T-helper 2 cell treated with Interferon-gamma antibody and Interleukin-4, amounts not matched to agents 100 ng/mL and 5 ng/mL, for 36 hours (primary cell): ENCODE measurements around the gene C12orf56. TPM values are rescaled to one million over a fixed set of nuclear protein-coding genes. Genes with fewer than 3 reads are reported as not detected.
"Not testable (repeated sequence)": the region's sequence is repeated elsewhere in the genome, so short reads cannot be mapped to it uniquely, and the experiment has no call there.

ENCODE experiments used
- intact Hi-C: fragments of 100-400 bp; cut with micrococcal nuclease; formaldehyde crosslinking; loops from one replicate; pipeline ENCODE4 v1.15.1; 2023
- total RNA-seq: library from RNA; stranded (reverse); gene quantifications from 2 replicates; pipeline ENCODE4 v1.2.3, GENCODE V29; 2022

Gene C12orf56
- total RNA-seq, 1 donor from 2014 or later = 0.34 TPM

DNA sequence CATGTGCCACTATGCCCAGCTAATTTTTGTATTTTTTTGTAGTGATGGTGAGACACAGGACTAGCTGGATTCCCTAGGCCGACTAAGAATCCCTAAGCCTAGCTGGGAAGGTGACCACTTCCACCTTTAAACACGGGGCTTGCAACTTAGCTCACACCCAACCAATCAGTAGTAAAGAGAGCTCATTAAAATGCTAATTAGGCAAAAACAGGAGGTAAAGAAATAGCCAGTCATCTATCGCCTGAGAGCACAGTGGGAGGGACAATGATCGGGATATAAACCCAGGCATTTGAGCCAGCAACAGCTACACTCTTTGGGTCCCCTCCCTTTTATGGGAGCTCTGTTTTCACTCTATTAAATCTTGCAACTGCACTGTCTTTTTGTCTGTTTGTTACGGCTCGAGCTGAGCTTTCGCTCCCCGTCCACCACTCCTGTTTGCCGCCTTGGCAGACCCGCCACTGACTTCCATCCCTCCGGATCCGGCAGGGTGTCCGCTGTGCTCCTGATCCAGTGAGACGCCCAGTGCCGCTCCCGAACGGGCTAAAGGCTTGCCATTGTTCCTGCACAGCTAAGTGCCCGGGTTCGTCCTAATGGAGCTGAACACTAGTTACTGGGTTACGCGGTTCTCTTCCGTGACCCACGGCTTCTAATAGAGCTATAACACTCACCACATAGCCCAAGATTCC lies 70.9 kb downstream of the C12orf56 start:
- intact Hi-C loops = not testable (repeated sequence)

GRCh38 chr12:64318605-64319004 lies 72.0 kb downstream of the C12orf56 start:
- intact Hi-C loops = no loop called here

- intact Hi-C loops = no loop called here
Measured at GRCh38 chr12:64311877-64312276, 78.7 kb downstream of the C12orf56 start.

GRCh38 chr12:64304571-64304970 lies 86.0 kb downstream of the C12orf56 start:
- intact Hi-C loops = no loop called here

DNA sequence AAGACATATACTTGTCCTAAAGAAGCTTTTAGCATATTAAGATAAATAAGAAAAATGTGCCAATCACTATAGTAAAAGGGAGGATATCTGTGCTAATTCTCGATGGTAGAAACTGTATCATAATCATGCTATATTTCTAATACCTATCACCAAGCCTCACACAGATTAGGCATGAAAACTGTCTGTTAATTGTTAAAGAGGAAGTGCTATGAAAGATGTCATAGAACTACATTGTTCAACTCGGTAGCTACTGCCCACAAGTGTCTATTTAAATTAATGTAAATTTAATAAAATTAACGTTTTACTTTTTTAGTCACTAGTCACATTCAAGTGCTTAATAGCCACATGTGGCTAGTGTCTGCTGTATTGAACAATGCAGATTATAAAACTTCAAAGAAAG lies 90.9 kb downstream of the C12orf56 start:
- intact Hi-C loops = no loop called here

- intact Hi-C loops = no loop called here
Measured at GRCh38 chr12:64296301-64296700, 94.3 kb downstream of the C12orf56 start.

DNA sequence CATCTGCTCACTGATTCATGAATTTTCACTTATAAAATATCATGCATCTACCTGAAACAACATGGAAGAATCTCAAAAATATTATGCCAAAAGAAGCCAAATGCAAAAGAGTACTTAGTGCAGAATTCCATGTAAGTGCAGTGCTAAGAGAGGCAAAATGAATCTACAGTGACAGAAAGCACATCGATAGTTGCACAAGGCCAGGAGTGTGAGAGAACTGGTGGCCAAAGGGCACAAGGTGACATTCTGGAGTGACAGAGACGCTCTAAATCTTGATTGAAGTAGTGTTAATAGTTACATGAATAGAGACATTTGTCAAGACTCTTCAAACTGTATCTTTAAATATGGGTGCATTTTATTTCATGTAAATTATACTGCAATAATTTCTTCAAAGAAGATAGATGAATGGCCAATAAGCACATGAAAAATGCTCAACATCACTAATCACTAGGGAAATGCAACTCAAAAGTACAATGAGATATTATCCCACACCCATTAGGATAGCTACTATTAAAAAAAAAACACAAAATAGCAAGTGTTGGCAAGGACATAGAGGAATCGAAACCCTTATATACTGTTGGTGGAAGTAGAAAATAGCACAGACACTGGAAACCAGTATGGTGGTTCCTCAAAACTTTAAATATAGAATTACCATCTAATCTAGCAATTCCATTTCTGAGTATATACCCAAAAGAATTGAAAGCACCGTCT lies 96.7 kb downstream of the C12orf56 start:
- intact Hi-C loops = no loop called here

DNA sequence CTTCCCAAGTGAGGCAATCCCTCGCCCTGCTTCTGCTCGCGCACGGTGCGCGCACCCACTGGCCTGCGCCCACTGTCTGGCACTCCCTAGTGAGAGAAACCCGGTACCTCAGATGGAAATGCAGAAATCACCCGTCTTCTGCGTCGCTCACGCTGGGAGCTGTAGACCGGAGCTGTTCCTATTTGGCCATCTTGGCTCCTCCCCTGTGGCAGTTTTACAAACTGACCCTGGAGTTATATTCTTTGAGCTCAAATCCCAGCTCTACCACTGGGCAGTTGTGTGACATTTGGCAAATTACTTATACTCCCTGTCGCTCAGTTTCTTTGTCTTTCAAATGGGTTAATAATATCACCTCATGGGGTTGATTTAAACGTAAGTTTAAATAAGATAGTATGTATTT lies 97.4 kb downstream of the C12orf56 start:
- intact Hi-C loops = not testable (repeated sequence)

DNA sequence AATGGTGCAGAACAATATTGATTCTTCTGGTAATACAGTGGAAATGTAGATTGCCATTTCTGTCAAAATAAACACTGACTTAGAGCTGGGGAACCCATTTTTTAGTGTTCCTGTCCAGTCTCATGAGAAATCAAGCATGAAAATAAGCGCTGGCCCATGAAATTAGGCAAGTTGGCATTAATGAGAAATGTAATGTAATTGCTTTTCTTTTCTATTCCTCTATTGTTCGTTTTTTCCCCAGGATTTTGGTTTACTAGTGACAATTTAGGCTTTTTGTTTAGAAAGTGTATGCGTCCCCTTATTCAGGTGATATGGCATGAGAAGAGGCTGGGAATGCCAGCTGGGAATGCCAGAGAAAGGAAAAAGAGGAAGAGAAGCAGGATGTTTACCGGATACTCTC lies 104.0 kb downstream of the C12orf56 start:
- intact Hi-C loops = no loop called here

DNA sequence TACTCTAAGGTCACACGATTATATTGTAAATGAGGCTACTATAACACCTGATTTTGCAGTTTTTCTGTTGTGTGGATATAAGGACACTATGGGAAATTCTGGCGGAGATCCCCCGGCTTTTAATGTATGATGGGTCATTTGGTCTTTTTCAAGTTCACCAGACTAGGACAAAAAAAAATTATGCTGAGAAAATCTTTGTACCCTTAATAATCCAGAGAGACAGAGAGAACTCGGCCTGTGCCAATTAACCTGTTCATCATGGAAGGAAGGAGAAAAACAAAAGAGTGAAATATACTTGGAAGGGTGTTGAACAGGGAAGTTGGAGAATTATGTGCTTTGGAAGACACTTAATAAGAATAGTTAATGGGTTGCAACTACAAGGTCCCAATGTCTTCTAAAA lies 106.3 kb downstream of the C12orf56 start:
- intact Hi-C loops = no loop called here

- intact Hi-C loops = no loop called here
Measured at GRCh38 chr12:64278421-64278820, 112.1 kb downstream of the C12orf56 start.

GRCh38 chr12:64273527-64274403 lies 116.8 kb downstream of the C12orf56 start:
- intact Hi-C loops = no loop called here

- intact Hi-C loops = no loop called here
Measured at GRCh38 chr12:64270411-64270810, 120.1 kb downstream of the C12orf56 start.

GRCh38 chr12:64269161-64269560 lies 121.4 kb downstream of the C12orf56 start:
- intact Hi-C loops = no loop called here

GRCh38 chr12:64268409-64268808 lies 122.1 kb downstream of the C12orf56 start:
- intact Hi-C loops = no loop called here

DNA sequence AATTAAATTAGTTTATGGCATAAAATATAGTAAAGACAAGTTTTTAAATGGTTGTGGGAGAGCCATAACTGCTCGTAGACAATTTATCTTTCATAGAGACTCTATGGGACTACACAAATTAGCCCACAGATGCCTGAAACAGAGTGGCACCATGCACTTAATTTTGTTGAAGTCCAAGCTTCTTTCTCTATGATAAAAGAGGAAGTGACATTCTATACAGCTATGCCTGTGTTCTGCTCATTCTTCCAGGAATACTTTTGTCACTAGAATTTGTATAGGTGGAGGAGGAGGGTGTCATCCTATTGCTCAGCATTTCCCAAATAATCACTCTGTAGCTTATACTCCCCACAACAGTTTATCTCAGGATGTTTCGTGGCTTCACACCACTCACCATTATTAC lies 124.7 kb downstream of the C12orf56 start:
- intact Hi-C loops = no loop called here

DNA sequence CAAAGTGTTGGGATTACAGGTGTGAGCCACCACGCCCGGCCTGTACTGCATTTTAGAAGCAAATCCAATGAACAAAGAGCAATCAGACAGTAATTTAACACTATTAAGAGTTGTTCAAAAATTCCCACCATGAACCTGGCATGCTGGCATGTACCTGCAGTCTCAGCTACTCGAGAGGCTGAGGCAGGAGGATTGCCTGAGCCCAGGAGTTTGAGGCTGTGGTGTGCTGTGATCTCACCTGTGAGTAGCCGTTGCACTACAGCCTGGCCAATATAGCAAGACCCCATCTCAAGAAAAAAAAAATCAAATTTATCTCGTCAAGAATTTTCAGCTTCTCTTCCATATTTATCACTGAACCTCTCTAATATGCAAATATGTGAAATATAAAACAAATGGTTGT lies 128.7 kb downstream of the C12orf56 start:
- intact Hi-C loops = no loop called here

- intact Hi-C loops = loop anchor here (5.0 kb wide), 3 partner anchors 586 to 1156 kb away; no protein-coding TSS in a partner anchor
Measured at GRCh38 chr12:64258576-64258975, 132.0 kb downstream of the C12orf56 start.

- intact Hi-C loops = loop anchor here (1.0 to 5.0 kb wide), 6 partner anchors 412 to 1154 kb away; partner anchors contain the start of gene SRGAP1
Measured at GRCh38 chr12:64256166-64256800, 134.3 kb downstream of the C12orf56 start.

- intact Hi-C loops = loop anchor here (5.0 kb wide), 3 partner anchors 583 to 1153 kb away; no protein-coding TSS in a partner anchor
Measured at GRCh38 chr12:64255249-64255648, 135.3 kb downstream of the C12orf56 start.

DNA sequence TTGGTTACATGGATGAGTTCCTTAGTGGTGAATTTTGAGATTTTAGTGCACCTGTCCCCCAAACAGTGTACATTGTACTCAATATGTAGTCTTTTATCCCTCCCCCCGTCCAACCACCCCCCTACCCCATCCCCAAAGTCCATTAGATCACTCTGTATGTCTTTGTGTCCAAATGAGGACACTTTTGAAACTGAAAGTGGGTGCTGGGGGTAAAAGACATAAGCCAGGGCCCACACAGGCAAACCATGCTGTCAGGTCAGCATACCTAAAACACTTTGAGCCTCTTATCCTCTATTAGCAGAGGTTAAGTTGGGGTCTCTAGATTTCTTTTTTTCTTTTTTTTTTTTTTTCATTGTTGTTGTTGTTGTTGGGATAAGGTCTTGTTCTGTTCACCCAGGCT lies 137.2 kb downstream of the C12orf56 start:
- intact Hi-C loops = no loop called here
